ENCODE measurements around the gene DYNC2LI1. TPM values are rescaled to one million over a fixed set of nuclear protein-coding genes. Genes with fewer than 3 reads are reported as not detected.

DYNC2LI1 gene
- total RNA-seq, 1 donor from 2014 or later: 5.1 TPM

- DNase-seq (ENCODE audit: low spot score) (no peak), ATAC-seq (no peak)
Observed at GRCh38 chr2:43812006-43812405, 38.2 kb downstream of the DYNC2LI1 start.

GRCh38 chr2:43812947-43813346 lies 39.1 kb downstream of the DYNC2LI1 start:
- no peak for ATAC-seq
- DNase-seq (ENCODE audit: low spot score): no peak

- ATAC-seq (no peak), DNase-seq (ENCODE audit: low spot score) (no peak)
Observed at GRCh38 chr2:43814711-43815110, 40.9 kb downstream of the DYNC2LI1 start.

- ATAC-seq: no peak
- no peak for DNase-seq (ENCODE audit: low spot score)
Observed at GRCh38 chr2:43818761-43819160, 44.9 kb downstream of the DYNC2LI1 start.

GRCh38 chr2:43819491-43820163 lies 45.8 kb downstream of the DYNC2LI1 start:
- DNase-seq (ENCODE audit: low spot score) (no peak), ATAC-seq (peak; percentile 38)

- DNase-seq (ENCODE audit: low spot score): no peak
- ATAC-seq: no peak
Observed at GRCh38 chr2:43822839-43823238, 49.0 kb downstream of the DYNC2LI1 start.

GRCh38 chr2:43823751-43824150 lies 49.9 kb downstream of the DYNC2LI1 start:
- DNase-seq (ENCODE audit: low spot score): no peak
- no peak for ATAC-seq

GRCh38 chr2:43824512-43824911 lies 50.7 kb downstream of the DYNC2LI1 start:
- ATAC-seq (peak; percentile 57), DNase-seq (ENCODE audit: low spot score) (no peak)

- peak; percentile 83 for ATAC-seq
Observed at GRCh38 chr2:43824951-43825493, 51.2 kb downstream of the DYNC2LI1 start.

GRCh38 chr2:43825841-43826240 lies 52.0 kb downstream of the DYNC2LI1 start:
- DNase-seq (ENCODE audit: low spot score) (no peak), ATAC-seq (peak; percentile 48)

More at GRCh38 chr2:43824951-43825493, 51.2 kb downstream of the DYNC2LI1 start:
- DNase-seq (ENCODE audit: low spot score): peak; percentile 83

- no peak for DNase-seq (ENCODE audit: low spot score)
- peak; percentile 61 for ATAC-seq
Observed at GRCh38 chr2:43826305-43827250, 52.7 kb downstream of the DYNC2LI1 start.

GRCh38 chr2:43831543-43832294 lies 57.9 kb downstream of the DYNC2LI1 start:
- ATAC-seq (no peak), DNase-seq (ENCODE audit: low spot score) (peak; percentile 38)

- ATAC-seq (no peak), DNase-seq (ENCODE audit: low spot score) (peak; percentile 19)
Observed at GRCh38 chr2:43832457-43832856, 58.6 kb downstream of the DYNC2LI1 start.

GRCh38 chr2:43837033-43837432 lies 63.2 kb downstream of the DYNC2LI1 start:
- DNase-seq (ENCODE audit: low spot score) (no peak), ATAC-seq (no peak)

- DNase-seq (ENCODE audit: low spot score) (peak; percentile 78), ATAC-seq (peak; percentile 67)
Observed at GRCh38 chr2:43837831-43838559, 64.2 kb downstream of the DYNC2LI1 start.

GRCh38 chr2:43838560-43839267 lies 64.9 kb downstream of the DYNC2LI1 start, which contains the start of the genes ABCG5 and ABCG8:
Gene ABCG5, minus strand, starts transcription at chr2:43838839. Its CDS starts 160 bp downstream, at chr2:43838679.
Gene ABCG8, plus strand, starts transcription at chr2:43838971. Its CDS starts 83 bp downstream, at chr2:43839054.
- ATAC-seq (peak; percentile 72), DNase-seq (ENCODE audit: low spot score) (peak; percentile 97)

GRCh38 chr2:43839776-43840564 lies 66.1 kb downstream of the DYNC2LI1 start:
- DNase-seq (ENCODE audit: low spot score): peak; percentile 40
- ATAC-seq: no peak

- ATAC-seq: peak; percentile 12
- DNase-seq (ENCODE audit: low spot score): peak; percentile 66
Observed at GRCh38 chr2:43840965-43841364, 67.1 kb downstream of the DYNC2LI1 start.
